Right lobe of liver (tissue), 4 donors: ENCODE measurements around the gene SPTB.

Source experiments
- POLR2A ChIP-seq: fragments of 450-650 bp; IDR thresholded peaks from one replicate; pipeline ENCODE4 v1.6.1; 2017; ENCODE audit warnings: antibody characterized with exemption, mild to moderate bottlenecking
- TF ChIP-seq, protein P1 (sequence below), 4 donors: fragments of 200-600 bp in 3 of 4; fragments of 450-650 bp in 1 of 4; IDR thresholded peaks; one replicate each; pipeline versions ENCODE4 v1.5.1 to v1.8.0; 2016 to 2022; ENCODE audit warnings: antibody characterized with exemption in 4 of 4, mild to moderate bottlenecking in 2 of 4
- donor health status: DM: no; HTN: no; CAD: no.
- donor health status: DM: no; HTN: no; CAD: no.
- donor health status: DM: no; HTN: yes; CAD: no.

DNA sequence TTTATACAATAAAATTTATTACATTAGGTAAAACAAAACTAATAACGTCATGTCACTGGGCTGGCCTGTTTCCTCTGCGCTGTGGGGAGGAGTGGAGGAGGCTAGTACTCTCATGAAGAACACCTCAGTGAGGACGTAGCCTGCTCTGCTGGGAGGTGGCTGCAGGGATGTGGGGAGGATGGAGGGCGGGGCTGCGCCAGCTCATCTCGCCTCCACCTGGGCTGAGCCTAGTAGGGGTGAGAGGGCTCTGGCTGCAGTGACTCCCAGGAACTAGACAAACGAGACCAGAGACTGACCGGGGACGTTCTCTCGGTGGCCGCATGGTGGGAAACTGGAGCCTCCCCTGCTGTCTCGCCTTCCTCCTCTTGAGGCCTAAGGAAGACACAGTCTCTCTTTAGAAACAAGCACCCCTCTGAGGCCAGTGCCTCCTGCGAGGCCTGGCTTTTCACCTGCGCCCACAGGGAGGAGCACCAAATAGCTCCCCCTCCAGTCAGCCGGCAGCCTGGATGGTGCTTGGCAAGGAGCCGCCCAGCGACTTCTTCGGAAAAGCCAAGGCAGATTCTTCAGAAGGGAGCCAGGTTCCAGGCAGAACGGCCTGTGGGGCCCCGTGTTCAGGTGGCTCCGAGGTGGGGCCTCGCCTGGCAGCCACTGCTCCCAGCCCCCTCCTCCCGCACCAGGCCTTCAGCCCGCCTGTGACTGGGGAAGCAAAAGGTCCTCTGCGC, 113.1 kb downstream of the SPTB start:
- TF ChIP-seq POLR2A, result no peak
- TF ChIP-seq, protein P1, sequence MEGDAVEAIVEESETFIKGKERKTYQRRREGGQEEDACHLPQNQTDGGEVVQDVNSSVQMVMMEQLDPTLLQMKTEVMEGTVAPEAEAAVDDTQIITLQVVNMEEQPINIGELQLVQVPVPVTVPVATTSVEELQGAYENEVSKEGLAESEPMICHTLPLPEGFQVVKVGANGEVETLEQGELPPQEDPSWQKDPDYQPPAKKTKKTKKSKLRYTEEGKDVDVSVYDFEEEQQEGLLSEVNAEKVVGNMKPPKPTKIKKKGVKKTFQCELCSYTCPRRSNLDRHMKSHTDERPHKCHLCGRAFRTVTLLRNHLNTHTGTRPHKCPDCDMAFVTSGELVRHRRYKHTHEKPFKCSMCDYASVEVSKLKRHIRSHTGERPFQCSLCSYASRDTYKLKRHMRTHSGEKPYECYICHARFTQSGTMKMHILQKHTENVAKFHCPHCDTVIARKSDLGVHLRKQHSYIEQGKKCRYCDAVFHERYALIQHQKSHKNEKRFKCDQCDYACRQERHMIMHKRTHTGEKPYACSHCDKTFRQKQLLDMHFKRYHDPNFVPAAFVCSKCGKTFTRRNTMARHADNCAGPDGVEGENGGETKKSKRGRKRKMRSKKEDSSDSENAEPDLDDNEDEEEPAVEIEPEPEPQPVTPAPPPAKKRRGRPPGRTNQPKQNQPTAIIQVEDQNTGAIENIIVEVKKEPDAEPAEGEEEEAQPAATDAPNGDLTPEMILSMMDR (IDR thresholded peaks at IDR 0.05), result no peak
